Measurements from ENCODE around the gene AP2B1.

DNA sequence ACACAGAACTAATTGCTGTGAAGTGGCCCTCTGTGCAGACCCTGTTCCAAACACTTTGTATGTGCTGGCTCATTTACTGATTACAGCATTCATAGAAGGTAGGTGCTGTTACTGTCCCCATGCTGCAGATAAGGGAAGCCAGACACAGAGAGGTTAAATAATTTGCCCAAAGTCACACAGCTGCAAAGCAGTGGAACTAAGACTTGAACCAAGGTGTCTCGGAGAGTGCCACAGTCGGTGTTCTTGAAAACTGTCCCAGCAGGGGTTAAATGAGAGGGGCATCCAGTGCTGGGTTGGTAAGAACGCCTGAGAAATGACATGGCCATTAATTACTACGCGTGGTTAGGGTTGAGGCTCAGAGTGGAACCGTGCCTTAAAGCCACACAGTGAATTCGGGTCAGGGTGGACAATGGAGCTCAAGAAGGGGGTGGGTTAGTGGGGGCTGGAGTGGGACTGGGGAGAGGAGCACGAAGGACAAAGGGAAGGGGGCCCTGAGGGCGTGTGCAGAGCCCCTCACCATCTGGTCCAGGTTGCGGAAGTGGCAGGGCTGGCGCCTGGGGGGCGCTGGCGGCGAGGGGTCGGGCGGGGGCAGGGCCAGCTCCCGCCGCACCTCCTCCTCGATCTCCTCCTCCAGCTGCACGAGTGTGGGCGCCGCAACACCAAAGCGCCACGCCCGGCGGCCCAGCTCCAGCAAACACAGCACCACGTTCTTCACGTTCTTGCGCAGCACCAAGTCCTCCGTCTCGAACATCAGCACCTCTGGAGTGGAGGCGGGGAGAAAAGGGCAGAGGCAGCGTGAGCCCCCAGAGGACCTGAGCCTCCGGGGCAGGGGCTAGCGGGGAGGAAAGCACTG, 162.7 kb downstream of the AP2B1 start:
- TF ChIP-seq, protein P1, sequence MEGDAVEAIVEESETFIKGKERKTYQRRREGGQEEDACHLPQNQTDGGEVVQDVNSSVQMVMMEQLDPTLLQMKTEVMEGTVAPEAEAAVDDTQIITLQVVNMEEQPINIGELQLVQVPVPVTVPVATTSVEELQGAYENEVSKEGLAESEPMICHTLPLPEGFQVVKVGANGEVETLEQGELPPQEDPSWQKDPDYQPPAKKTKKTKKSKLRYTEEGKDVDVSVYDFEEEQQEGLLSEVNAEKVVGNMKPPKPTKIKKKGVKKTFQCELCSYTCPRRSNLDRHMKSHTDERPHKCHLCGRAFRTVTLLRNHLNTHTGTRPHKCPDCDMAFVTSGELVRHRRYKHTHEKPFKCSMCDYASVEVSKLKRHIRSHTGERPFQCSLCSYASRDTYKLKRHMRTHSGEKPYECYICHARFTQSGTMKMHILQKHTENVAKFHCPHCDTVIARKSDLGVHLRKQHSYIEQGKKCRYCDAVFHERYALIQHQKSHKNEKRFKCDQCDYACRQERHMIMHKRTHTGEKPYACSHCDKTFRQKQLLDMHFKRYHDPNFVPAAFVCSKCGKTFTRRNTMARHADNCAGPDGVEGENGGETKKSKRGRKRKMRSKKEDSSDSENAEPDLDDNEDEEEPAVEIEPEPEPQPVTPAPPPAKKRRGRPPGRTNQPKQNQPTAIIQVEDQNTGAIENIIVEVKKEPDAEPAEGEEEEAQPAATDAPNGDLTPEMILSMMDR (IDR thresholded peaks at IDR 0.05) = no peak
- TF ChIP-seq POLR2AphosphoS5 (IDR thresholded peaks at IDR 0.05) (no peak), POLR2A (IDR thresholded peaks at IDR 0.05) (no peak)
